SK-N-SH treated with all-trans-retinoic acid at 6 μM for 48 hours (cell line): Measurements from ENCODE around the gene PAX5.

Experiments used
- ARNTL ChIP-seq: fragments of 450-650 bp; formaldehyde crosslinking; IDR thresholded peaks from 2 replicates; pipeline ENCODE4 v1.5.0; 2020; ENCODE audit warnings: low read depth, mild to moderate bottlenecking, moderate library complexity, borderline replicate concordance
- CSRNP3 ChIP-seq: fragments of 250-450 bp; sonication (Bioruptor Pico); IDR thresholded peaks from 2 replicates; pipeline ENCODE4 v1.5.1; 2021; ENCODE audit warnings: mild to moderate bottlenecking, moderate library complexity
- ESRRG ChIP-seq: fragments of 250-450 bp; sonication (Bioruptor Pico); IDR thresholded peaks from 2 replicates; pipeline ENCODE4 v1.6.1; 2021; ENCODE audit warnings: mild to moderate bottlenecking
- GLIS3 ChIP-seq: fragments of 250-450 bp; sonication (Bioruptor Pico); IDR thresholded peaks from 2 replicates; pipeline ENCODE4 v1.5.0; 2020; ENCODE audit warnings: mild to moderate bottlenecking, moderate library complexity
- ISL1 ChIP-seq: fragments of 250-450 bp; sonication (Bioruptor Pico); IDR thresholded peaks from 2 replicates; pipeline ENCODE4 v2.1.2; 2022; ENCODE audit warnings: mild to moderate bottlenecking, moderate library complexity
- PPARA ChIP-seq: fragments of 250-450 bp; sonication (Bioruptor Pico); IDR thresholded peaks from 2 replicates; pipeline ENCODE4 v1.5.0; 2020; ENCODE audit warnings: mild to moderate bottlenecking, borderline replicate concordance
- ZC3H10 ChIP-seq: fragments of 250-450 bp; sonication (Bioruptor Pico); IDR thresholded peaks from 2 replicates; pipeline ENCODE4 v1.5.1; 2021; ENCODE audit warnings: mild to moderate bottlenecking, moderate library complexity
- ZFP30 ChIP-seq: fragments of 450-650 bp; formaldehyde crosslinking; IDR thresholded peaks from 2 replicates; pipeline ENCODE4 v1.5.0; 2022; ENCODE audit warnings: mild to moderate bottlenecking, moderate library complexity
- ZNF70 ChIP-seq: fragments of 450-650 bp; formaldehyde crosslinking; IDR thresholded peaks from 2 replicates; pipeline ENCODE4 v1.5.0; 2020; ENCODE audit warnings: mild to moderate bottlenecking, moderate library complexity
- TF ChIP-seq, protein P1 (sequence below): fragments of 250-450 bp; sonication (Bioruptor Pico); IDR thresholded peaks from 2 replicates; pipeline ENCODE4 v1.5.1; 2020; ENCODE audit warnings: low read depth, mild to moderate bottlenecking, moderate library complexity
- TF ChIP-seq, protein P2 (sequence below): fragments of 250-450 bp; sonication (Bioruptor Pico); IDR thresholded peaks from 2 replicates; pipeline ENCODE4 v1.8.0; 2020; ENCODE audit warnings: mild to moderate bottlenecking, moderate library complexity, borderline replicate concordance

DNA sequence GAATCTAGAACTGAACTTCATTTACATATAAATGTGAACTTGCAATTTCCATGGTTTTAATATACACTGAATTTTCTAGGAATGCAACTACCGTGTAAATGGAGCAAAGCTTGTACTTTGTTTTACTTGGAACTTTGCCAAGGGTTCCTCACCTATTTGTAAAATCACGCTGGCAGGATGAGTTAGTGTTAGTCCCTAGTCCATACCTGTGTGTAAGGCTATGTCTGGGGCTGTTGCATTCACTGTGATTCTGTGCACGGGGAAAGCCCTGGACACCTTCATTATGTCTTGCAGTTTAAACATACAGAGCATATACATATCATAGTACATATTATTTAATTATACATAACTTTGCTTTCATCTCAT is 119.9 kb downstream of the PAX5 start:
- TF ChIP-seq ZFP30 (CRISPR knock-in tag) (no peak), GLIS3 (CRISPR knock-in tag) (no peak), ISL1 (CRISPR knock-in tag) (no peak), PPARA (CRISPR knock-in tag) (no peak), ESRRG (CRISPR knock-in tag) (no peak), ARNTL (CRISPR knock-in tag) (no peak), ZNF70 (CRISPR knock-in tag) (no peak), ZC3H10 (CRISPR knock-in tag) (no peak), CSRNP3 (CRISPR knock-in tag) (no peak)
- TF ChIP-seq, protein P1, sequence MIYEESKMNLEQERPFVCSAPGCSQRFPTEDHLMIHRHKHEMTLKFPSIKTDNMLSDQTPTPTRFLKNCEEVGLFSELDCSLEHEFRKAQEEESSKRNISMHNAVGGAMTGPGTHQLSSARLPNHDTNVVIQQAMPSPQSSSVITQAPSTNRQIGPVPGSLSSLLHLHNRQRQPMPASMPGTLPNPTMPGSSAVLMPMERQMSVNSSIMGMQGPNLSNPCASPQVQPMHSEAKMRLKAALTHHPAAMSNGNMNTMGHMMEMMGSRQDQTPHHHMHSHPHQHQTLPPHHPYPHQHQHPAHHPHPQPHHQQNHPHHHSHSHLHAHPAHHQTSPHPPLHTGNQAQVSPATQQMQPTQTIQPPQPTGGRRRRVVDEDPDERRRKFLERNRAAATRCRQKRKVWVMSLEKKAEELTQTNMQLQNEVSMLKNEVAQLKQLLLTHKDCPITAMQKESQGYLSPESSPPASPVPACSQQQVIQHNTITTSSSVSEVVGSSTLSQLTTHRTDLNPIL = no peak
- TF ChIP-seq, protein P2, sequence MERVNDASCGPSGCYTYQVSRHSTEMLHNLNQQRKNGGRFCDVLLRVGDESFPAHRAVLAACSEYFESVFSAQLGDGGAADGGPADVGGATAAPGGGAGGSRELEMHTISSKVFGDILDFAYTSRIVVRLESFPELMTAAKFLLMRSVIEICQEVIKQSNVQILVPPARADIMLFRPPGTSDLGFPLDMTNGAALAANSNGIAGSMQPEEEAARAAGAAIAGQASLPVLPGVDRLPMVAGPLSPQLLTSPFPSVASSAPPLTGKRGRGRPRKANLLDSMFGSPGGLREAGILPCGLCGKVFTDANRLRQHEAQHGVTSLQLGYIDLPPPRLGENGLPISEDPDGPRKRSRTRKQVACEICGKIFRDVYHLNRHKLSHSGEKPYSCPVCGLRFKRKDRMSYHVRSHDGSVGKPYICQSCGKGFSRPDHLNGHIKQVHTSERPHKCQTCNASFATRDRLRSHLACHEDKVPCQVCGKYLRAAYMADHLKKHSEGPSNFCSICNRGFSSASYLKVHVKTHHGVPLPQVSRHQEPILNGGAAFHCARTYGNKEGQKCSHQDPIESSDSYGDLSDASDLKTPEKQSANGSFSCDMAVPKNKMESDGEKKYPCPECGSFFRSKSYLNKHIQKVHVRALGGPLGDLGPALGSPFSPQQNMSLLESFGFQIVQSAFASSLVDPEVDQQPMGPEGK (CRISPR knock-in tag) = no peak
